CD4-positive, alpha-beta T cell (primary cell): Measurements from ENCODE around the gene TUBA4B. TPM values are rescaled to one million over a fixed set of nuclear protein-coding genes. Genes with fewer than 3 reads are reported as not detected.
A peak's percentile ranks its signal among the peaks of the same experiment; 100 is the strongest.

Experiments
- ATAC-seq: fragments of 200-7000 bp; cut with Tn5 transposase; one replicate; pipeline ENCODE4 v1.10.0; 2022; ENCODE audit warnings: mild to moderate bottlenecking; ENCODE audit not compliant: poor library complexity
- CTCF ChIA-PET: fragments of 350-600 bp; sonication (Branson Sonifier 250); formaldehyde crosslinking; loops from one replicate; lab custom pipeline; 2021; ENCODE audit warnings: antibody characterized with exemption, inconsistent platforms; lab: Charles Lee
- POLR2A ChIA-PET: fragments of 350-600 bp; sonication (Branson Sonifier 250); formaldehyde crosslinking; loops from one replicate; lab custom pipeline; 2021; ENCODE audit warnings: antibody characterized with exemption, inconsistent platforms; lab: Charles Lee
- DNase-seq, 14 experiments: peaks; one replicate each; pipeline ENCODE4 v3.0.0-alpha.2; 2013 to 2020; ENCODE audit warnings: mixed read lengths in 2 of 14
- H3K27ac ChIP-seq, 2 donors: one replicate each; pipeline versions ENCODE4 v1.5.1 to v1.7.0; 2013; ENCODE audit warnings: low read length in 2 of 2, low read depth in 1 of 2, mild to moderate bottlenecking in 1 of 2
- H3K27me3 ChIP-seq, 2 experiments: 1 replicate in 1 of 2; 2 replicates in 1 of 2; pipeline versions ENCODE4 v1.6.1 to v1.7.0; 2013; ENCODE audit warnings: low read length in 2 of 2, control low read depth in 1 of 2, mild to moderate bottlenecking in 1 of 2, moderate library complexity in 1 of 2; ENCODE audit not compliant: insufficient read depth in 2 of 2, control insufficient read depth in 1 of 2
- H3K36me3 ChIP-seq: one replicate; pipeline ENCODE4 v1.6.1; 2013; ENCODE audit warnings: low read length, control low read depth; ENCODE audit not compliant: insufficient read depth
- H3K4me1 ChIP-seq: one replicate; pipeline ENCODE4 v1.6.1; 2013; ENCODE audit warnings: low read length, control low read depth; ENCODE audit not compliant: insufficient read depth
- H3K4me3 ChIP-seq: one replicate; pipeline ENCODE4 v1.5.1; 2013; ENCODE audit warnings: mild to moderate bottlenecking, low read length, moderate library complexity
- H3K9me3 ChIP-seq, 2 experiments: 1 replicate in 1 of 2; 2 replicates in 1 of 2; pipeline versions ENCODE4 v1.6.1 to v1.7.0; 2013; ENCODE audit warnings: low read length in 2 of 2, mild to moderate bottlenecking in 2 of 2, control low read depth in 1 of 2, moderate library complexity in 1 of 2; ENCODE audit not compliant: control insufficient read depth in 1 of 2, insufficient read depth in 1 of 2
- H3K27ac Mint-ChIP-seq: one replicate; pipeline ENCODE4 v1.8.0; 2020; ENCODE audit warnings: mixed read lengths
- H3K27me3 Mint-ChIP-seq: one replicate; pipeline ENCODE4 v1.8.0; 2021; ENCODE audit warnings: mixed read lengths
- H3K36me3 Mint-ChIP-seq: one replicate; pipeline ENCODE4 v1.8.0; 2021; ENCODE audit warnings: low read depth, mixed read lengths
- H3K4me1 Mint-ChIP-seq: one replicate; pipeline ENCODE4 v1.8.0; 2021; ENCODE audit warnings: low read depth, mixed read lengths
- H3K4me3 Mint-ChIP-seq: one replicate; pipeline ENCODE4 v1.8.0; 2020; ENCODE audit warnings: mild to moderate bottlenecking, mixed read lengths
- H3K9me3 Mint-ChIP-seq: one replicate; pipeline ENCODE4 v1.8.0; 2020; ENCODE audit warnings: mixed read lengths
- CTCF ChIP-seq: fragments of 200-600 bp; IDR thresholded peaks from one replicate; pipeline ENCODE4 v1.8.0; 2022; ENCODE audit warnings: antibody characterized with exemption, mild to moderate bottlenecking
- intact Hi-C, 2 experiments: fragments of 100-400 bp; cut with DNase I in 1 of 2; cut with micrococcal nuclease in 1 of 2; formaldehyde crosslinking; loops; one replicate each; pipeline versions ENCODE4 v1.15.1 to v1.9.0; 2023 to 2025; cut with DNase I, micrococcal nuclease
- total RNA-seq, 174 experiments: library from RNA in 2 of 174; stranded (reverse) in 2 of 174; gene quantifications; one replicate each; pipeline ENCODE4 v1.2.3 and lab custom pipeline; 2021 to 2026

Gene TUBA4B
- total RNA-seq, 2 experiments from 2014 or later = not detected

- intact Hi-C loops = no loop called here
- H3K4me1 Mint-ChIP-seq = peaks cover 20% of the 10 kb centered on the region
Measured at GRCh38 chr2:219284501-219285372, 31.7 kb downstream of the TUBA4B start.

GRCh38 chr2:219285373-219285735, 32.3 kb downstream of the TUBA4B start:
- Mint-ChIP-seq H3K27ac (no peak overlapping the region), H3K4me3 (no peak overlapping the region), H3K4me1 (peaks cover 14% of the 10 kb centered on the region), H3K36me3 (peaks cover 57% of the 10 kb centered on the region), H3K27me3 (no peaks in the 10 kb centered on the region), H3K9me3 (no peaks in the 10 kb centered on the region)
- ChIA-PET CTCF (interaction anchor here (12.0 kb wide), 1 partner anchor 9 kb away, joined by 190 read pairs; no protein-coding TSS in a partner anchor), POLR2A (interaction anchor here (1.0 to 1.2 kb wide), 2 partner anchors 9 to 109 kb away, joined by 3 to 5 read pairs; partner anchors contain the start of gene CNPPD1)
- peaks cover 15% of the 10 kb centered on the region for H3K4me1 ChIP-seq
- DNase-seq (no peak), ATAC-seq (no peak)
- intact Hi-C loops = no loop called here
- no peaks in the 10 kb centered on the region for H3K9me3 ChIP-seq
- H3K27ac ChIP-seq = no peak overlapping the region
- H3K4me3 ChIP-seq = no peak overlapping the region
- no peak for TF ChIP-seq CTCF
- peaks cover 57% of the 10 kb centered on the region for H3K36me3 ChIP-seq
- H3K27me3 ChIP-seq = no peaks in the 10 kb centered on the region

More at GRCh38 chr2:219284501-219285372, 31.7 kb downstream of the TUBA4B start:
- H3K27ac ChIP-seq = peak overlapping the region in 1 of 2 donors; percentile 13
- Mint-ChIP-seq H3K27me3 (no peaks in the 10 kb centered on the region), H3K9me3 (no peaks in the 10 kb centered on the region), H3K36me3 (peaks cover 63% of the 10 kb centered on the region), H3K27ac (no peak overlapping the region), H3K4me3 (no peak overlapping the region)
- peaks cover 58% of the 10 kb centered on the region for H3K36me3 ChIP-seq
- POLR2A ChIA-PET = interaction anchor here (1.0 to 1.2 kb wide), 2 partner anchors 10 to 108 kb away, joined by 3 to 5 read pairs; partner anchors contain the start of gene CNPPD1
- DNase-seq (no peak), ATAC-seq (no peak)
- H3K4me1 ChIP-seq = peaks cover 21% of the 10 kb centered on the region
- CTCF ChIA-PET = interaction anchor here (12.0 kb wide), 1 partner anchor 10 kb away, joined by 190 read pairs; no protein-coding TSS in a partner anchor
- H3K9me3 ChIP-seq = no peaks in the 10 kb centered on the region
- H3K27me3 ChIP-seq = no peaks in the 10 kb centered on the region
- H3K4me3 ChIP-seq = no peak overlapping the region
- no peak for TF ChIP-seq CTCF

GRCh38 chr2:219285894-219286425, 32.9 kb downstream of the TUBA4B start:
- H3K27me3 ChIP-seq = no peaks in the 10 kb centered on the region
- TF ChIP-seq CTCF = no peak
- H3K4me3 ChIP-seq = no peak overlapping the region
- Mint-ChIP-seq H3K36me3 (peaks cover 51% of the 10 kb centered on the region), H3K27ac (peak overlapping the region; percentile 31), H3K27me3 (no peaks in the 10 kb centered on the region), H3K4me1 (peaks cover 8% of the 10 kb centered on the region), H3K9me3 (no peaks in the 10 kb centered on the region), H3K4me3 (no peak overlapping the region)
- DNase-seq (no peak), ATAC-seq (peak; percentile 25)
- intact Hi-C loops = no loop called here
- peaks cover 51% of the 10 kb centered on the region for H3K36me3 ChIP-seq
- no peak overlapping the region for H3K27ac ChIP-seq
- CTCF ChIA-PET = interaction anchor here (1.5 to 12.0 kb wide), 2 partner anchors 9 to 32 kb away, joined by 3 to 190 read pairs; no protein-coding TSS in a partner anchor
- POLR2A ChIA-PET = interaction anchor here (0.8 to 1.6 kb wide), 2 partner anchors 9 to 36 kb away, joined by 3 to 6 read pairs; no protein-coding TSS in a partner anchor
- H3K4me1 ChIP-seq = peaks cover 9% of the 10 kb centered on the region
- no peaks in the 10 kb centered on the region for H3K9me3 ChIP-seq
